ENCODE measurements around the gene DDX42. TPM values are rescaled to one million over a fixed set of nuclear protein-coding genes. Genes with fewer than 3 reads are reported as not detected.

Gene DDX42
- total and polyA plus RNA-seq, 2 of the 13 experiments (the other 11 are each of a cell fraction or from before 2014, with no cell fraction given) = 87.2 to 92.9 TPM

DNA sequence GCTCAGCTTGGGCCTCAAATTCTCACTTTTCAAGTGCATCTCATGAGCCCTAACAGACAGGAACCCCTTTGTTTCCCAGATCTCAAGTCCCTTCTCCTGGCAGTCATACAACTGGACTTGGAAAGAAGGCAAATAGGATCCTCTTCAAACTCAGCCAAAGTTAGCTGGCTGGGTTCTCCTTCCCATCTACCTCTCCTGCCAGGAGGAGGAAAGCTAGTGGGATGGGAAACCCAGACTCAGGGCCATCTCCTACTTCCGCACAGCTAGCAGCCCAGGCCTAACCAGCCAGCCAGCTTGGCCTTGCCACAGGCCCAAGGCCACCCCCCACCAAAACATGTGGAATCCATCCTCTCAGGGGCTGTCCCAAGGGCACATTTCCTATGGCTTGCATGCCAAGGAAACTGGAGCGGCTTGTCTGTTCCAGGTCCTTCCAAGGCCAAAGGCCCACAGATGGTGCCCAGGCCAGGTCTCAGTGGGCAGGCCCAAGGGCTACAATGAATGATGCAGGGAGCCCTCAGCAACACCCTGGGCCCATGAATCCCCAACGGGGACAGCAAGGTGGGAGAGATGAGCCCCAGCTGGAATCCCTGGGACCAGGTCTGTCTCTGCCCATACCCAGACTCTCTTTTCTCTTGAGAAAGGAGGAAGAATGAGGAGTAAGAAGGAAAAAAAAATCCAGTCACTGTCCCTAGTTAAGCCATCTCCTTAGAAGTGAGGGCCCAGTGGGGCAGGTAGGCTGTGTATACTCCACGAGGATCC is 66.8 kb downstream of the DDX42 start (continued):
- TF ChIP-seq, protein P1, sequence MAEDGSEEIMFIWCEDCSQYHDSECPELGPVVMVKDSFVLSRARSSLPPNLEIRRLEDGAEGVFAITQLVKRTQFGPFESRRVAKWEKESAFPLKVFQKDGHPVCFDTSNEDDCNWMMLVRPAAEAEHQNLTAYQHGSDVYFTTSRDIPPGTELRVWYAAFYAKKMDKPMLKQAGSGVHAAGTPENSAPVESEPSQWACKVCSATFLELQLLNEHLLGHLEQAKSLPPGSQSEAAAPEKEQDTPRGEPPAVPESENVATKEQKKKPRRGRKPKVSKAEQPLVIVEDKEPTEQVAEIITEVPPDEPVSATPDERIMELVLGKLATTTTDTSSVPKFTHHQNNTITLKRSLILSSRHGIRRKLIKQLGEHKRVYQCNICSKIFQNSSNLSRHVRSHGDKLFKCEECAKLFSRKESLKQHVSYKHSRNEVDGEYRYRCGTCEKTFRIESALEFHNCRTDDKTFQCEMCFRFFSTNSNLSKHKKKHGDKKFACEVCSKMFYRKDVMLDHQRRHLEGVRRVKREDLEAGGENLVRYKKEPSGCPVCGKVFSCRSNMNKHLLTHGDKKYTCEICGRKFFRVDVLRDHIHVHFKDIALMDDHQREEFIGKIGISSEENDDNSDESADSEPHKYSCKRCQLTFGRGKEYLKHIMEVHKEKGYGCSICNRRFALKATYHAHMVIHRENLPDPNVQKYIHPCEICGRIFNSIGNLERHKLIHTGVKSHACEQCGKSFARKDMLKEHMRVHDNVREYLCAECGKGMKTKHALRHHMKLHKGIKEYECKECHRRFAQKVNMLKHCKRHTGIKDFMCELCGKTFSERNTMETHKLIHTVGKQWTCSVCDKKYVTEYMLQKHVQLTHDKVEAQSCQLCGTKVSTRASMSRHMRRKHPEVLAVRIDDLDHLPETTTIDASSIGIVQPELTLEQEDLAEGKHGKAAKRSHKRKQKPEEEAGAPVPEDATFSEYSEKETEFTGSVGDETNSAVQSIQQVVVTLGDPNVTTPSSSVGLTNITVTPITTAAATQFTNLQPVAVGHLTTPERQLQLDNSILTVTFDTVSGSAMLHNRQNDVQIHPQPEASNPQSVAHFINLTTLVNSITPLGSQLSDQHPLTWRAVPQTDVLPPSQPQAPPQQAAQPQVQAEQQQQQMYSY (CRISPR knock-in tag; IDR thresholded peaks at IDR 0.05) = no peak
- TF ChIP-seq, protein P2, sequence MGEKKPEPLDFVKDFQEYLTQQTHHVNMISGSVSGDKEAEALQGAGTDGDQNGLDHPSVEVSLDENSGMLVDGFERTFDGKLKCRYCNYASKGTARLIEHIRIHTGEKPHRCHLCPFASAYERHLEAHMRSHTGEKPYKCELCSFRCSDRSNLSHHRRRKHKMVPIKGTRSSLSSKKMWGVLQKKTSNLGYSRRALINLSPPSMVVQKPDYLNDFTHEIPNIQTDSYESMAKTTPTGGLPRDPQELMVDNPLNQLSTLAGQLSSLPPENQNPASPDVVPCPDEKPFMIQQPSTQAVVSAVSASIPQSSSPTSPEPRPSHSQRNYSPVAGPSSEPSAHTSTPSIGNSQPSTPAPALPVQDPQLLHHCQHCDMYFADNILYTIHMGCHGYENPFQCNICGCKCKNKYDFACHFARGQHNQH (CRISPR knock-in tag; IDR thresholded peaks at IDR 0.05) = no peak
- TF ChIP-seq FOXA1 (IDR thresholded peaks at IDR 0.05) (no peak), FOXA1 (CRISPR knock-in tag; IDR thresholded peaks at IDR 0.05) (no peak), ZSCAN12 (CRISPR knock-in tag; IDR thresholded peaks at IDR 0.05) (no peak), SIX1 (CRISPR knock-in tag; IDR thresholded peaks at IDR 0.05; ENCODE audit: borderline replicate concordance) (no peak), ZNF562 (CRISPR knock-in tag; IDR thresholded peaks at IDR 0.05; ENCODE audit: borderline replicate concordance) (no peak), ZNF629 (CRISPR knock-in tag; conservative IDR thresholded peaks at IDR 0.05) (no peak), NFYC (CRISPR knock-in tag; IDR thresholded peaks at IDR 0.05) (no peak), KMT2A (CRISPR knock-in tag; IDR thresholded peaks at IDR 0.05) (no peak), TBL1XR1 (IDR thresholded peaks at IDR 0.05; ENCODE audit: borderline replicate concordance, low read length, partially characterized antibody) (no peak), ZNF263 (CRISPR knock-in tag; IDR thresholded peaks at IDR 0.05) (no peak), ONECUT2 (CRISPR knock-in tag; IDR thresholded peaks at IDR 0.05) (no peak), PAWR (CRISPR knock-in tag; IDR thresholded peaks at IDR 0.05; ENCODE audit: borderline replicate concordance) (0 out of 2 replicates have a peak, but pooled peaks have one; percentile 21), PHF8 (CRISPR knock-in tag; IDR thresholded peaks at IDR 0.05) (0 out of 2 replicates have a peak, but pooled peaks have one; percentile 14), ZBTB3 (CRISPR knock-in tag; IDR thresholded peaks at IDR 0.05; ENCODE audit: borderline replicate concordance, low read depth) (no peak), FOXK2 (IDR thresholded peaks at IDR 0.05) (no peak), ZSCAN29 (CRISPR knock-in tag; conservative IDR thresholded peaks at IDR 0.05) (no peak), PAF1 (CRISPR knock-in tag; IDR thresholded peaks at IDR 0.05) (no peak)
- TF ChIP-seq, protein P3, sequence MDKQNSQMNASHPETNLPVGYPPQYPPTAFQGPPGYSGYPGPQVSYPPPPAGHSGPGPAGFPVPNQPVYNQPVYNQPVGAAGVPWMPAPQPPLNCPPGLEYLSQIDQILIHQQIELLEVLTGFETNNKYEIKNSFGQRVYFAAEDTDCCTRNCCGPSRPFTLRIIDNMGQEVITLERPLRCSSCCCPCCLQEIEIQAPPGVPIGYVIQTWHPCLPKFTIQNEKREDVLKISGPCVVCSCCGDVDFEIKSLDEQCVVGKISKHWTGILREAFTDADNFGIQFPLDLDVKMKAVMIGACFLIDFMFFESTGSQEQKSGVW (CRISPR knock-in tag; IDR thresholded peaks at IDR 0.05; ENCODE audit: borderline replicate concordance) = no peak
- TF ChIP-seq, protein P4, sequence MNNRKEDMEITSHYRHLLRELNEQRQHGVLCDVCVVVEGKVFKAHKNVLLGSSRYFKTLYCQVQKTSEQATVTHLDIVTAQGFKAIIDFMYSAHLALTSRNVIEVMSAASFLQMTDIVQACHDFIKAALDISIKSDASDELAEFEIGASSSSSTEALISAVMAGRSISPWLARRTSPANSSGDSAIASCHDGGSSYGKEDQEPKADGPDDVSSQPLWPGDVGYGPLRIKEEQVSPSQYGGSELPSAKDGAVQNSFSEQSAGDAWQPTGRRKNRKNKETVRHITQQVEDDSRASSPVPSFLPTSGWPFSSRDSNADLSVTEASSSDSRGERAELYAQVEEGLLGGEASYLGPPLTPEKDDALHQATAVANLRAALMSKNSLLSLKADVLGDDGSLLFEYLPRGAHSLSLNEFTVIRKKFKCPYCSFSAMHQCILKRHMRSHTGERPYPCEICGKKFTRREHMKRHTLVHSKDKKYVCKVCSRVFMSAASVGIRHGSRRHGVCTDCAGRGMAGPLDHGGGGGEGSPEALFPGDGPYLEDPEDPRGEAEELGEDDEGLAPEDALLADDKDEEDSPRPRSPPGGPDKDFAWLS (CRISPR knock-in tag; IDR thresholded peaks at IDR 0.05; ENCODE audit: borderline replicate concordance) = 0 out of 2 replicates have a peak, but pooled peaks have one; percentile 50
- TF ChIP-seq, protein P5, sequence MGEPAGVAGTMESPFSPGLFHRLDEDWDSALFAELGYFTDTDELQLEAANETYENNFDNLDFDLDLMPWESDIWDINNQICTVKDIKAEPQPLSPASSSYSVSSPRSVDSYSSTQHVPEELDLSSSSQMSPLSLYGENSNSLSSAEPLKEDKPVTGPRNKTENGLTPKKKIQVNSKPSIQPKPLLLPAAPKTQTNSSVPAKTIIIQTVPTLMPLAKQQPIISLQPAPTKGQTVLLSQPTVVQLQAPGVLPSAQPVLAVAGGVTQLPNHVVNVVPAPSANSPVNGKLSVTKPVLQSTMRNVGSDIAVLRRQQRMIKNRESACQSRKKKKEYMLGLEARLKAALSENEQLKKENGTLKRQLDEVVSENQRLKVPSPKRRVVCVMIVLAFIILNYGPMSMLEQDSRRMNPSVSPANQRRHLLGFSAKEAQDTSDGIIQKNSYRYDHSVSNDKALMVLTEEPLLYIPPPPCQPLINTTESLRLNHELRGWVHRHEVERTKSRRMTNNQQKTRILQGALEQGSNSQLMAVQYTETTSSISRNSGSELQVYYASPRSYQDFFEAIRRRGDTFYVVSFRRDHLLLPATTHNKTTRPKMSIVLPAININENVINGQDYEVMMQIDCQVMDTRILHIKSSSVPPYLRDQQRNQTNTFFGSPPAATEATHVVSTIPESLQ (CRISPR knock-in tag; conservative IDR thresholded peaks at IDR 0.05) = no peak
